GM23338 (cell line): Measurements from ENCODE around the gene MEGF10. TPM values are rescaled to one million over a fixed set of nuclear protein-coding genes. Genes with fewer than 3 reads are reported as not detected.

Experiments
- ATAC-seq: fragments of 200-7000 bp; cut with Tn5 transposase; 3 replicates; pipeline ENCODE4 v1.9.1; 2020
- DNase-seq: peaks from one replicate; pipeline ENCODE4 v3.0.0-alpha.2; 2015; ENCODE audit warnings: low spot score
- H2AFZ ChIP-seq: fragments of 200-600 bp; sonication (generic); 2 replicates; pipeline ENCODE4 v1.8.0; 2016; ENCODE audit warnings: antibody characterized with exemption, mild to moderate bottlenecking, moderate library complexity
- H3F3A ChIP-seq: fragments of 200-600 bp; sonication (generic); replicated peaks from 2 replicates; pipeline ENCODE4 v1.8.0; 2017; ENCODE audit warnings: antibody characterized with exemption, mixed run types, low read depth
- H3K27ac ChIP-seq: fragments of 200-600 bp; sonication (generic); 2 replicates; pipeline ENCODE4 v1.6.1; 2016; ENCODE audit warnings: low read depth
- H3K27me3 ChIP-seq: fragments of 200-600 bp; sonication (generic); 2 replicates; pipeline ENCODE4 v1.8.0; 2016; ENCODE audit warnings: mild to moderate bottlenecking, mixed run types, moderate library complexity; ENCODE audit not compliant: insufficient read depth
- H3K36me3 ChIP-seq: fragments of 200-600 bp; sonication (generic); 2 replicates; pipeline ENCODE4 v1.8.0; 2016; ENCODE audit warnings: mild to moderate bottlenecking; ENCODE audit not compliant: insufficient read depth
- H3K4me1 ChIP-seq: fragments of 200-600 bp; sonication (generic); 2 replicates; pipeline ENCODE4 v1.8.0; 2016; ENCODE audit warnings: mild to moderate bottlenecking, moderate library complexity; ENCODE audit not compliant: insufficient read depth
- H3K4me2 ChIP-seq: fragments of 200-600 bp; sonication (generic); 2 replicates; pipeline ENCODE4 v1.7.1; 2017; ENCODE audit warnings: mixed run types
- H3K4me3 ChIP-seq: fragments of 200-600 bp; sonication (generic); 2 replicates; pipeline ENCODE4 v1.6.1; 2016; ENCODE audit warnings: mixed run types
- H3K79me2 ChIP-seq: fragments of 200-600 bp; sonication (generic); replicated peaks from 2 replicates; pipeline ENCODE4 v1.8.0; 2017; ENCODE audit warnings: mild to moderate bottlenecking; ENCODE audit not compliant: insufficient read depth
- H3K9me2 ChIP-seq: fragments of 200-600 bp; sonication (generic); 2 replicates; pipeline ENCODE4 v1.8.0; 2017; ENCODE audit not compliant: insufficient read depth
- H4K20me1 ChIP-seq: fragments of 200-600 bp; sonication (generic); replicated peaks from 2 replicates; pipeline ENCODE4 v1.8.0; 2017; ENCODE audit warnings: mild to moderate bottlenecking; ENCODE audit not compliant: insufficient read depth
- H3K27ac Mint-ChIP-seq: 2 replicates; pipeline ENCODE4 v1.8.0; 2020; ENCODE audit warnings: inconsistent platforms, mild to moderate bottlenecking, moderate library complexity, mixed read lengths
- H3K27me3 Mint-ChIP-seq: 3 replicates; pipeline ENCODE4 v1.8.0; 2022; ENCODE audit warnings: low read depth, mild to moderate bottlenecking, moderate library complexity, mixed read lengths, inconsistent platforms; ENCODE audit not compliant: insufficient read depth, poor library complexity
- H3K36me3 Mint-ChIP-seq: 3 replicates; pipeline ENCODE4 v1.8.0; 2021; ENCODE audit warnings: low read depth, mild to moderate bottlenecking, inconsistent platforms, moderate library complexity, mixed read lengths
- H3K4me1 Mint-ChIP-seq: 3 replicates; pipeline ENCODE4 v1.8.0; 2020; ENCODE audit warnings: mild to moderate bottlenecking, inconsistent platforms, mixed read lengths
- H3K4me3 Mint-ChIP-seq: 3 replicates; pipeline ENCODE4 v1.8.0; 2021; ENCODE audit warnings: moderate library complexity, mild to moderate bottlenecking, inconsistent platforms, mixed read lengths
- H3K9me3 Mint-ChIP-seq: 3 replicates; pipeline ENCODE4 v1.8.0; 2020; ENCODE audit warnings: moderate library complexity, mild to moderate bottlenecking, inconsistent platforms, mixed read lengths
- CREB1 ChIP-seq: fragments of 250-450 bp; sonication (Bioruptor Pico); IDR thresholded peaks from 2 replicates; pipeline ENCODE4 v1.5.0; 2020; ENCODE audit warnings: low read depth, mild to moderate bottlenecking, moderate library complexity
- ETS1 ChIP-seq: IDR thresholded peaks from 2 replicates; pipeline ENCODE4 v1.6.1; 2016; ENCODE audit warnings: antibody characterized with exemption
- EZH2 ChIP-seq: fragments of 200-600 bp; sonication (generic); IDR thresholded peaks from one replicate; pipeline ENCODE4 v1.8.0; 2017; ENCODE audit warnings: antibody characterized with exemption, mild to moderate bottlenecking, low read depth; ENCODE audit not compliant: unreplicated experiment
- EZH2phosphoT487 ChIP-seq: fragments of 200-600 bp; sonication (generic); IDR thresholded peaks from one replicate; pipeline ENCODE4 v1.8.1; 2018; ENCODE audit warnings: antibody characterized with exemption; ENCODE audit not compliant: unreplicated experiment
- JUNB ChIP-seq: IDR thresholded peaks from one replicate; pipeline ENCODE4 v1.6.1; 2016; ENCODE audit warnings: antibody characterized with exemption; ENCODE audit not compliant: unreplicated experiment
- NANOG ChIP-seq: IDR thresholded peaks from 2 replicates; pipeline ENCODE4 v1.6.1; 2016; ENCODE audit warnings: antibody characterized with exemption, borderline replicate concordance
- POLR2AphosphoS5 ChIP-seq: IDR thresholded peaks from 2 replicates; pipeline ENCODE4 v1.6.1; 2016; ENCODE audit warnings: antibody characterized with exemption, low read depth
- REST ChIP-seq: IDR thresholded peaks from one replicate; pipeline ENCODE4 v1.6.1; 2018; ENCODE audit warnings: antibody characterized with exemption; ENCODE audit not compliant: unreplicated experiment
- STAT1 ChIP-seq: IDR thresholded peaks from one replicate; pipeline ENCODE4 v1.6.1; 2016; ENCODE audit warnings: antibody characterized with exemption; ENCODE audit not compliant: unreplicated experiment
- ZNF114 ChIP-seq: fragments of 250-450 bp; sonication (Bioruptor Pico); IDR thresholded peaks from 2 replicates; pipeline ENCODE4 v1.5.0; 2020; ENCODE audit warnings: mild to moderate bottlenecking, moderate library complexity
- ZNF331 ChIP-seq: fragments of 250-450 bp; sonication (Bioruptor Pico); IDR thresholded peaks from 2 replicates; pipeline ENCODE4 v1.5.0; 2020; ENCODE audit warnings: low read depth, mild to moderate bottlenecking, moderate library complexity
- polyA plus RNA-seq: library from polyadenylated mRNA; unstranded; fragments of >200 nt; fragmentation: Nextera tagmentation; extraction: Ambion mirVana; gene quantifications from 2 replicates; pipeline ENCODE4 v1.2.1, GENCODE V29; 2016
- total RNA-seq: library from RNA; depleted of rRNA; stranded (reverse); fragments of >200 nt; shearing (Covaris generic); gene quantifications from 2 replicates; pipeline ENCODE4 v1.2.3, GENCODE V29; 2014
- TF ChIP-seq, protein P1 (sequence below), 2 experiments: fragments of 200-600 bp in 1 of 2; sonication (generic) in 1 of 2; conservative IDR thresholded peaks; 2 replicates each; pipeline versions ENCODE4 v1.5.1 to v1.6.1; 2016 to 2017; ENCODE audit warnings: antibody characterized with exemption in 2 of 2, low read depth in 2 of 2, mild to moderate bottlenecking in 2 of 2, moderate library complexity in 1 of 2

MEGF10 gene
- total and polyA plus RNA-seq, 2 experiments from 2014 or later = 4.5 to 28.3 TPM

GRCh38 chr5:127298656-127299055 lies 8.1 kb downstream of the MEGF10 start (continued):
- TF ChIP-seq REST (no peak), ZNF331 (CRISPR knock-in tag) (no peak), EZH2phosphoT487 (no peak), CREB1 (CRISPR knock-in tag) (no peak), ZNF114 (no peak)

- H3K9me3 Mint-ChIP-seq = no peaks in the 10 kb centered on the region
- Histone ChIP-seq H3K36me3 (no peaks in the 10 kb centered on the region), H3K4me3 (no peak overlapping the region), H3K4me1 (peaks cover 20% of the 10 kb centered on the region), H3F3A (no peaks in the 10 kb centered on the region), H3K79me2 (peaks cover 88% of the 10 kb centered on the region), H3K9me2 (0 out of 2 replicates have a peak, but pooled peaks cover 3% of the 10 kb centered on the region), H3K27me3 (no peaks in the 10 kb centered on the region), H4K20me1 (no peaks in the 10 kb centered on the region), H2AFZ (no peak overlapping the region), H3K27ac (peak overlapping the region; percentile 5; the same call in 1 of the 2 replicates), H3K4me2 (peak overlapping the region; percentile 3; the same call in 1 of the 2 replicates)
- H3K27me3 Mint-ChIP-seq = no peaks in the 10 kb centered on the region
- H3K4me1 Mint-ChIP-seq = peaks cover 55% of the 10 kb centered on the region
- ATAC-seq = peak; percentile 79
- H3K36me3 Mint-ChIP-seq = peaks cover 4% of the 10 kb centered on the region; the same call in 1 of the 3 replicates
- peak; percentile 38 for DNase-seq
- TF ChIP-seq POLR2AphosphoS5 = no peak
- TF ChIP-seq, protein P1, sequence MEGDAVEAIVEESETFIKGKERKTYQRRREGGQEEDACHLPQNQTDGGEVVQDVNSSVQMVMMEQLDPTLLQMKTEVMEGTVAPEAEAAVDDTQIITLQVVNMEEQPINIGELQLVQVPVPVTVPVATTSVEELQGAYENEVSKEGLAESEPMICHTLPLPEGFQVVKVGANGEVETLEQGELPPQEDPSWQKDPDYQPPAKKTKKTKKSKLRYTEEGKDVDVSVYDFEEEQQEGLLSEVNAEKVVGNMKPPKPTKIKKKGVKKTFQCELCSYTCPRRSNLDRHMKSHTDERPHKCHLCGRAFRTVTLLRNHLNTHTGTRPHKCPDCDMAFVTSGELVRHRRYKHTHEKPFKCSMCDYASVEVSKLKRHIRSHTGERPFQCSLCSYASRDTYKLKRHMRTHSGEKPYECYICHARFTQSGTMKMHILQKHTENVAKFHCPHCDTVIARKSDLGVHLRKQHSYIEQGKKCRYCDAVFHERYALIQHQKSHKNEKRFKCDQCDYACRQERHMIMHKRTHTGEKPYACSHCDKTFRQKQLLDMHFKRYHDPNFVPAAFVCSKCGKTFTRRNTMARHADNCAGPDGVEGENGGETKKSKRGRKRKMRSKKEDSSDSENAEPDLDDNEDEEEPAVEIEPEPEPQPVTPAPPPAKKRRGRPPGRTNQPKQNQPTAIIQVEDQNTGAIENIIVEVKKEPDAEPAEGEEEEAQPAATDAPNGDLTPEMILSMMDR (conservative IDR thresholded peaks at IDR 0.05; ENCODE audit: low read depth in 2 of 2) = peak; percentile 27 to 63
- peak overlapping the region; percentile 30; the same call in 1 of the 2 replicates for H3K27ac Mint-ChIP-seq
- no peak overlapping the region for H3K4me3 Mint-ChIP-seq
Measured at GRCh38 chr5:127299678-127300077, 9.1 kb downstream of the MEGF10 start.

GRCh38 chr5:127302509-127302908 lies 11.9 kb downstream of the MEGF10 start:
- Histone ChIP-seq H3K4me3 (no peak overlapping the region), H3K4me2 (no peak overlapping the region), H3K9me2 (0 out of 2 replicates have a peak, but pooled peaks cover 3% of the 10 kb centered on the region), H3K27me3 (no peaks in the 10 kb centered on the region), H3F3A (no peaks in the 10 kb centered on the region), H2AFZ (no peak overlapping the region), H3K79me2 (peaks cover 66% of the 10 kb centered on the region), H3K36me3 (no peaks in the 10 kb centered on the region), H3K27ac (no peak overlapping the region), H3K4me1 (peaks cover 39% of the 10 kb centered on the region), H4K20me1 (no peaks in the 10 kb centered on the region)
- no peak overlapping the region for H3K4me3 Mint-ChIP-seq
- peaks cover 69% of the 10 kb centered on the region for H3K4me1 Mint-ChIP-seq
- ATAC-seq = no peak
- H3K36me3 Mint-ChIP-seq = peaks cover 4% of the 10 kb centered on the region; the same call in 1 of the 3 replicates
- no peaks in the 10 kb centered on the region for H3K27me3 Mint-ChIP-seq
- no peaks in the 10 kb centered on the region for H3K9me3 Mint-ChIP-seq
- H3K27ac Mint-ChIP-seq = no peak overlapping the region
- DNase-seq = no peak
- TF ChIP-seq EZH2phosphoT487 (no peak), NANOG (no peak), ZNF114 (no peak), STAT1 (no peak), POLR2AphosphoS5 (no peak), CREB1 (CRISPR knock-in tag) (no peak), JUNB (no peak), ZNF331 (CRISPR knock-in tag) (no peak), EZH2 (no peak), REST (no peak), ETS1 (no peak)
